ENCODE data around the gene SLC34A3. TPM values are rescaled to one million over a fixed set of nuclear protein-coding genes. Genes with fewer than 3 reads are reported as not detected.

SLC34A3 gene
- total RNA-seq, 1 donor from 2014 or later: not detected

GRCh38 chr9:137273095-137273490, 42.4 kb downstream of the SLC34A3 start:
- Mint-ChIP-seq H3K27ac (ENCODE audit: unreplicated experiment) (no peak overlapping the region), H3K9me3 (no peaks in the 10 kb centered on the region), H3K36me3 (ENCODE audit: low read depth) (peaks cover 6% of the 10 kb centered on the region), H3K4me1 (peaks cover 13% of the 10 kb centered on the region), H3K27me3 (ENCODE audit: low read depth) (no peaks in the 10 kb centered on the region), H3K4me3 (no peak overlapping the region)
- no peak for DNase-seq (ENCODE audit: low read depth, low spot score)
- TF ChIP-seq, protein P1, sequence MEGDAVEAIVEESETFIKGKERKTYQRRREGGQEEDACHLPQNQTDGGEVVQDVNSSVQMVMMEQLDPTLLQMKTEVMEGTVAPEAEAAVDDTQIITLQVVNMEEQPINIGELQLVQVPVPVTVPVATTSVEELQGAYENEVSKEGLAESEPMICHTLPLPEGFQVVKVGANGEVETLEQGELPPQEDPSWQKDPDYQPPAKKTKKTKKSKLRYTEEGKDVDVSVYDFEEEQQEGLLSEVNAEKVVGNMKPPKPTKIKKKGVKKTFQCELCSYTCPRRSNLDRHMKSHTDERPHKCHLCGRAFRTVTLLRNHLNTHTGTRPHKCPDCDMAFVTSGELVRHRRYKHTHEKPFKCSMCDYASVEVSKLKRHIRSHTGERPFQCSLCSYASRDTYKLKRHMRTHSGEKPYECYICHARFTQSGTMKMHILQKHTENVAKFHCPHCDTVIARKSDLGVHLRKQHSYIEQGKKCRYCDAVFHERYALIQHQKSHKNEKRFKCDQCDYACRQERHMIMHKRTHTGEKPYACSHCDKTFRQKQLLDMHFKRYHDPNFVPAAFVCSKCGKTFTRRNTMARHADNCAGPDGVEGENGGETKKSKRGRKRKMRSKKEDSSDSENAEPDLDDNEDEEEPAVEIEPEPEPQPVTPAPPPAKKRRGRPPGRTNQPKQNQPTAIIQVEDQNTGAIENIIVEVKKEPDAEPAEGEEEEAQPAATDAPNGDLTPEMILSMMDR (conservative IDR thresholded peaks at IDR 0.05): no peak

GRCh38 chr9:137273611-137274320, 43.1 kb downstream of the SLC34A3 start:
- Mint-ChIP-seq H3K27me3 (ENCODE audit: low read depth) (no peaks in the 10 kb centered on the region), H3K9me3 (no peaks in the 10 kb centered on the region), H3K4me1 (peaks cover 9% of the 10 kb centered on the region), H3K36me3 (ENCODE audit: low read depth) (peaks cover 2% of the 10 kb centered on the region), H3K4me3 (no peak overlapping the region), H3K27ac (ENCODE audit: unreplicated experiment) (no peak overlapping the region)
- DNase-seq (ENCODE audit: low read depth, low spot score): no peak
- TF ChIP-seq, protein P1 (conservative IDR thresholded peaks at IDR 0.05): no peak

DNA sequence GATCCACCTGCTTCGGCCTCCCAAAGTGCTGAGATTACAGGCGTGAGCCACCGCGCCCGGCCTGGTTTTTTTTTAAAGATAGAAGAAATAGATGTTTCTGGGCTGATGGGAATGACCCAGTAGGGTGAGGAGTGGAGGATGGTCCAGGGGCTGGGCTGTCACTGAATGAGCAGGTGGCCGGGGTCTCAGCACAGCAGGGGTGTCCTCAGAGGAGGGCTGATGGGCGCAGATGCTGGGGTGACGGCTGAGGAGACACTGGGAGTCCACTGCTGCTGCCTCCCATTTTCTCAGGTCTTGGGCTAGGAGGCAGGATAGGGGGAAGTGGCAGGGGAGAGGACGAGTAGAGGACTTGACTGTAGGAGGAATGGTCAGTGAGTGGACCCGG, 44.5 kb downstream of the SLC34A3 start:
- H3K4me3 Mint-ChIP-seq: no peak overlapping the region
- TF ChIP-seq, protein P1 (conservative IDR thresholded peaks at IDR 0.05): no peak
- DNase-seq (ENCODE audit: low read depth, low spot score): no peak
- H3K27ac Mint-ChIP-seq (ENCODE audit: unreplicated experiment): no peak overlapping the region
- no peaks in the 10 kb centered on the region for H3K27me3 Mint-ChIP-seq (ENCODE audit: low read depth)
- H3K4me1 Mint-ChIP-seq: peaks cover 8% of the 10 kb centered on the region
- no peaks in the 10 kb centered on the region for H3K36me3 Mint-ChIP-seq (ENCODE audit: low read depth)
- H3K9me3 Mint-ChIP-seq: no peaks in the 10 kb centered on the region

DNA sequence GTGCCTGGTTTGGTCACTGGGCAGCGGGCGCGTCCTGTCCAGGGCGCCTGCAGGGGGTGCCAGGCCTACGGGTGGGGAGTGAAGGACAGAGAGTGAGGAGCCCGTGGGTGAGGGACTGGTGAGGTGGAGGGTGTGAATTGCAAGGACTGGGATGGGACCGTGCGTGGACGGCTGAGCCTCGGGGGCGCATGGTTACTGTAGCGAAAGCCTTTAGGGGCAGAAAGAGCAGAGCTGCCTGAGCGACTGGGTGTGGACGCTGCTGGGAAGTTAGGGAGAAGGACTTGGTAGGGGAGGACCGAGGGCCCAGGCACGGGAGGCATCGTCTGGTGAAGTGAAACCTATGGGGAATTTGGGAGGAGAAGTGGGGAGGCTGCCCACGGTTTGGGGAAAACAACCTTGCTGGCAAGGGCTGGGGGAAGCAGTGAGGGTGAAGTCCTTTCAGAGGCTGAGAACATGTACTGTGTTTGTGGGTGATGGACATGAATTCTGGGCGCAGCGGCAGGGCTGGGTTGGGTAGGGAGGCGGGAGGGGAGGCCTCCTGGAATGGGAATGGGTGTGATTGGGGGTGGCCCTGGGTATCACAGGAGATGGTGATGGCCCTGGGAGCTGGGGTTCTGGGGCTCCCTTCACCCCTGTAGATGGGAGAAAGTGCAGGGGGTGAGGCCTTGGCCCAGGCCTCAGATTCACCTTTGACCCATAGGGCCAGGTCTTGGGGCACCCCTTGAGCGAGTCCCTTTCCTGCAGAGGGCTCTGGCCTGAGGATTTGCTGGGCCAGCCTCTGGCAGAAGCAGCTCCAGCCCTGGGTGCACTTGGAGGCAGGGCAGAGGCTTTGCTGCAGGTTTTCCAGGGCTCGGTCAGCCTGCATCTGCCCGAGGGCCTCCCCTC, 45.1 kb downstream of the SLC34A3 start:
- H3K4me3 Mint-ChIP-seq: no peak overlapping the region
- peaks cover 8% of the 10 kb centered on the region for H3K4me1 Mint-ChIP-seq
- DNase-seq (ENCODE audit: low read depth, low spot score): no peak
- H3K36me3 Mint-ChIP-seq (ENCODE audit: low read depth): no peaks in the 10 kb centered on the region
- peak overlapping the region; percentile 43 for H3K27ac Mint-ChIP-seq (ENCODE audit: unreplicated experiment)
- no peaks in the 10 kb centered on the region for H3K9me3 Mint-ChIP-seq
- no peaks in the 10 kb centered on the region for H3K27me3 Mint-ChIP-seq (ENCODE audit: low read depth)
- TF ChIP-seq, protein P1 (conservative IDR thresholded peaks at IDR 0.05): no peak

GRCh38 chr9:137276473-137277328, 46.0 kb downstream of the SLC34A3 start:
- TF ChIP-seq, protein P1 (conservative IDR thresholded peaks at IDR 0.05): no peak
- H3K27me3 Mint-ChIP-seq (ENCODE audit: low read depth): no peaks in the 10 kb centered on the region
- H3K4me1 Mint-ChIP-seq: peaks cover 8% of the 10 kb centered on the region
- H3K36me3 Mint-ChIP-seq (ENCODE audit: low read depth): no peaks in the 10 kb centered on the region
- no peak for DNase-seq (ENCODE audit: low read depth, low spot score)
- no peak overlapping the region for H3K4me3 Mint-ChIP-seq
- H3K9me3 Mint-ChIP-seq: no peaks in the 10 kb centered on the region
- no peak overlapping the region for H3K27ac Mint-ChIP-seq (ENCODE audit: unreplicated experiment)

Data from neural crest cell (in vitro differentiated cells).